IMR-90 (cell line): ENCODE measurements around the gene TEX14. TPM values are rescaled to one million over a fixed set of nuclear protein-coding genes. Genes with fewer than 3 reads are reported as not detected.

ENCODE experiments used
- ATAC-seq: fragments of 200-7000 bp; cut with Tn5 transposase; 2 replicates; pipeline ENCODE4 v1.9.1; 2020; ENCODE audit warnings: low read depth, mild to moderate bottlenecking, moderate library complexity
- BruUV-seq: library from RNA; stranded (reverse); fragments of 400-500 nt; replicated peaks from 2 replicates; lab custom pipeline; 2021; lab: Mats Ljungman, UMichigan
- CTCF ChIA-PET: fragments of 300-600 bp; formaldehyde crosslinking; extraction: SDS; loops from one replicate; lab custom pipeline; 2021; ENCODE audit warnings: antibody characterized with exemption; lab: Yijun Ruan, JAX
- POLR2A ChIA-PET: fragments of 300-600 bp; sonication (Branson Sonifier 250); formaldehyde crosslinking; loops from one replicate; lab custom pipeline; 2022; ENCODE audit warnings: antibody characterized with exemption; ENCODE audit not compliant: unreplicated experiment; lab: Charles Lee
- DNase-seq: peaks from one replicate; pipeline ENCODE4 v3.0.0; 2013
- H2AFZ ChIP-seq: replicated peaks from 2 replicates; pipeline ENCODE3; 2013; ENCODE audit warnings: low read length, mild to moderate bottlenecking; ENCODE audit not compliant: poor library complexity
- H2AK5ac ChIP-seq: 2 replicates; pipeline ENCODE4 v1.6.1; 2013; ENCODE audit warnings: low read depth, low read length, inconsistent platforms
- H2AK9ac ChIP-seq: replicated peaks from 2 replicates; pipeline ENCODE3; 2013; ENCODE audit warnings: mild to moderate bottlenecking, low read depth, low read length, moderate library complexity; ENCODE audit not compliant: poor library complexity
- H2BK120ac ChIP-seq: 2 replicates; pipeline ENCODE4 v1.6.1; 2013; ENCODE audit warnings: low read depth, low read length, inconsistent platforms
- H2BK15ac ChIP-seq: 3 replicates; pipeline ENCODE4 v1.6.1; 2013; ENCODE audit warnings: low read depth, low read length, inconsistent platforms
- H2BK20ac ChIP-seq: 2 replicates; pipeline ENCODE4 v1.6.1; 2013; ENCODE audit warnings: low read depth, mild to moderate bottlenecking, inconsistent platforms, low read length, moderate library complexity
- H2BK5ac ChIP-seq: 2 replicates; pipeline ENCODE4 v1.6.1; 2013; ENCODE audit warnings: mild to moderate bottlenecking, low read depth, low read length, inconsistent platforms; ENCODE audit not compliant: poor library complexity, severe bottlenecking
- H3K14ac ChIP-seq: replicated peaks from 2 replicates; pipeline ENCODE4 v1.6.1; 2013; ENCODE audit warnings: low read depth, low read length, inconsistent platforms
- H3K18ac ChIP-seq: 2 replicates; pipeline ENCODE4 v1.6.1; 2013; ENCODE audit warnings: low read depth, low read length, control low read depth
- H3K23ac ChIP-seq: 2 replicates; pipeline ENCODE4 v1.6.1; 2013; ENCODE audit warnings: low read depth, low read length, inconsistent platforms
- H3K27ac ChIP-seq: 2 replicates; pipeline ENCODE4 v1.5.1; 2013; ENCODE audit warnings: mild to moderate bottlenecking, control low read depth, low read length; ENCODE audit not compliant: insufficient read depth
- H3K27me3 ChIP-seq: 2 replicates; pipeline ENCODE4 v1.6.1; 2013; ENCODE audit warnings: low read length; ENCODE audit not compliant: control insufficient read depth, insufficient read depth
- H3K36me3 ChIP-seq: 2 replicates; pipeline ENCODE4 v1.6.1; 2013; ENCODE audit warnings: low read length, mixed read lengths; ENCODE audit not compliant: control insufficient read depth, insufficient read depth
- H3K4ac ChIP-seq: 2 replicates; pipeline ENCODE4 v1.6.1; 2013; ENCODE audit warnings: low read depth, low read length, inconsistent platforms
- H3K4me1 ChIP-seq: 2 replicates; pipeline ENCODE4 v1.6.1; 2013; ENCODE audit warnings: low read length, mixed read lengths; ENCODE audit not compliant: control insufficient read depth, insufficient read depth
- H3K4me2 ChIP-seq: 2 replicates; pipeline ENCODE4 v1.6.1; 2013; ENCODE audit warnings: low read depth, mild to moderate bottlenecking, control low read depth, low read length, moderate library complexity
- H3K4me3 ChIP-seq: 2 replicates; pipeline ENCODE4 v1.5.1; 2013; ENCODE audit warnings: low read depth, mild to moderate bottlenecking, control low read depth, low read length, moderate library complexity; ENCODE audit not compliant: insufficient read depth
- H3K56ac ChIP-seq: 2 replicates; pipeline ENCODE4 v1.6.1; 2013; ENCODE audit warnings: low read length, inconsistent platforms; ENCODE audit not compliant: insufficient read depth; ENCODE audit errors: extremely low read depth
- H3K79me1 ChIP-seq, 2 experiments: 2 replicates each; pipeline ENCODE4 v1.6.1; 2013; ENCODE audit warnings: low read length in 2 of 2, inconsistent platforms in 1 of 2, low read depth in 1 of 2
- H3K9ac ChIP-seq: 2 replicates; pipeline ENCODE4 v1.6.1; 2013; ENCODE audit warnings: low read depth, low read length, control low read depth
- H3K9me1 ChIP-seq: 2 replicates; pipeline ENCODE4 v1.6.1; 2013; ENCODE audit warnings: low read length, inconsistent platforms; ENCODE audit not compliant: insufficient read depth
- H3K9me3 ChIP-seq: 2 replicates; pipeline ENCODE4 v1.6.1; 2013; ENCODE audit warnings: low read length; ENCODE audit not compliant: control insufficient read depth, insufficient read depth
- H4K20me1 ChIP-seq: 2 replicates; pipeline ENCODE4 v1.6.1; 2013; ENCODE audit warnings: low read length, inconsistent platforms; ENCODE audit not compliant: insufficient read depth
- H4K5ac ChIP-seq: 2 replicates; pipeline ENCODE4 v1.6.1; 2013; ENCODE audit warnings: mild to moderate bottlenecking, low read depth, low read length, control low read depth
- H4K8ac ChIP-seq, 2 experiments: 2 replicates each; pipeline ENCODE4 v1.6.1; 2013; ENCODE audit warnings: low read depth in 2 of 2, low read length in 2 of 2, control low read depth in 1 of 2, inconsistent platforms in 1 of 2
- H4K91ac ChIP-seq: 2 replicates; pipeline ENCODE4 v1.6.1; 2013; ENCODE audit warnings: low read depth, low read length, inconsistent platforms; ENCODE audit not compliant: insufficient read depth
- BHLHE40 ChIP-seq: fragments of 150-350 bp; IDR thresholded peaks from 2 replicates; pipeline ENCODE4 v1.6.1; 2016; ENCODE audit warnings: mild to moderate bottlenecking, low read depth, low read length
- CEBPB ChIP-seq: IDR thresholded peaks from 2 replicates; pipeline ENCODE4 v1.6.1; 2012; ENCODE audit warnings: low read depth, low read length, improper control_type of control experiment
- CHD1 ChIP-seq: IDR thresholded peaks from 2 replicates; pipeline ENCODE4 v1.6.1; 2012; ENCODE audit warnings: low read depth, low read length, improper control_type of control experiment
- CTCF ChIP-seq: conservative IDR thresholded peaks from 2 replicates; pipeline ENCODE4 v1.5.1; 2012; ENCODE audit warnings: mild to moderate bottlenecking, low read depth, low read length, improper control_type of control experiment
- ELK1 ChIP-seq: fragments of 150-350 bp; IDR thresholded peaks from 2 replicates; pipeline ENCODE4 v1.6.1; 2016; ENCODE audit warnings: low read depth, mild to moderate bottlenecking, low read length, moderate library complexity, borderline replicate concordance
- FOS ChIP-seq: fragments of 150-350 bp; IDR thresholded peaks from 2 replicates; pipeline ENCODE4 v1.6.1; 2016; ENCODE audit warnings: low read depth, low read length
- MAFK ChIP-seq: IDR thresholded peaks from 2 replicates; pipeline ENCODE4 v1.6.1; 2012; ENCODE audit warnings: low read depth, low read length, improper control_type of control experiment
- MAZ ChIP-seq: IDR thresholded peaks from 2 replicates; pipeline ENCODE4 v1.6.1; 2012; ENCODE audit warnings: low read depth, mild to moderate bottlenecking, low read length, improper control_type of control experiment, moderate library complexity, borderline replicate concordance
- NFE2L2 ChIP-seq: fragments of 150-350 bp; IDR thresholded peaks from 2 replicates; pipeline ENCODE4 v1.6.1; 2016; ENCODE audit warnings: low read depth, mild to moderate bottlenecking, low read length
- POLR2A ChIP-seq: IDR thresholded peaks from 2 replicates; pipeline ENCODE4 v1.6.1; 2012; ENCODE audit warnings: mild to moderate bottlenecking, low read depth, low read length
- RAD21 ChIP-seq: IDR thresholded peaks from 2 replicates; pipeline ENCODE4 v1.6.1; 2012; ENCODE audit warnings: low read length, improper control_type of control experiment
- RFX5 ChIP-seq: IDR thresholded peaks from 2 replicates; pipeline ENCODE4 v1.8.0; 2012; ENCODE audit warnings: low read depth, mild to moderate bottlenecking, low read length, moderate library complexity
- SMC3 ChIP-seq: fragments of 150-350 bp; IDR thresholded peaks from 2 replicates; pipeline ENCODE4 v1.6.1; 2016; ENCODE audit warnings: low read depth, mild to moderate bottlenecking, antibody characterized with exemption, low read length, moderate library complexity
- USF2 ChIP-seq: fragments of 150-350 bp; IDR thresholded peaks from 2 replicates; pipeline ENCODE4 v1.6.1; 2017; ENCODE audit warnings: mild to moderate bottlenecking, antibody characterized with exemption, low read length, low read depth
- WGBS, 2 experiments: methylation state at CpG; one replicate each; pipeline versions ENCODE4 v1.1.5 to v1.1.7; 2013; ENCODE audit warnings: missing lambda C conversion rate in 2 of 2; ENCODE audit not compliant: insufficient read length in 1 of 2; ENCODE audit errors: extremely low coverage in 2 of 2; 5-methylcytosine and 5-hydroxymethylcytosine counted together
- dilution Hi-C: fragments of 300-500 bp; cut with HindIII; formaldehyde crosslinking; loops from one replicate; pipeline ENCODE4 v1.14.3; 2018; ENCODE audit warnings: low sequenced_read_pairs; ENCODE audit not compliant: unreplicated experiment
- in situ Hi-C: fragments of 300-500 bp; cut with MboI; formaldehyde crosslinking; loops from 3 replicates; pipeline ENCODE4 v1.14.3; 2019; ENCODE audit warnings: low sequenced_read_pairs, inconsistent platforms, mixed read lengths
- intact Hi-C: fragments of 100-400 bp; cut with micrococcal nuclease; formaldehyde crosslinking; loops from 2 replicates; pipeline ENCODE4 v1.10.0; 2022
- polyA plus RNA-seq, 3 experiments: library from polyadenylated mRNA; depleted of rRNA; stranded (reverse); fragments of >200 nt; gene quantifications; 2 replicates each; pipeline ENCODE4 v1.2.3, GENCODE V29; 2012; ENCODE audit warnings: low replicate concordance in 1 of 3
- total RNA-seq: library from RNA; depleted of rRNA; stranded (reverse); fragments of >200 nt; gene quantifications from 2 replicates; pipeline ENCODE4 v1.2.3, GENCODE V29; 2012

TEX14 gene
- total and polyA plus RNA-seq, 2 of the 4 experiments (the other 2 are of a cell fraction): not detected

- Histone ChIP-seq H3K27ac (no peak overlapping the region), H3K36me3 (no peaks in the 10 kb centered on the region), H3K79me1 (no peaks in the 10 kb centered on the region), H2BK15ac (no peak overlapping the region), H2AK9ac (no peak overlapping the region), H3K9me3 (no peaks in the 10 kb centered on the region), H3K27me3 (peaks cover 16% of the 10 kb centered on the region), H3K18ac (no peak overlapping the region), H3K4ac (no peak overlapping the region), H3K56ac (no peak overlapping the region), H4K8ac (no peak overlapping the region), H3K23ac (no peak overlapping the region), H3K4me3 (no peak overlapping the region), H3K4me2 (no peak overlapping the region), H2BK5ac (no peak overlapping the region), H2AK5ac (no peak overlapping the region), H3K14ac (no peak overlapping the region), H2BK120ac (no peak overlapping the region), H4K5ac (no peak overlapping the region), H2AFZ (no peak overlapping the region), H4K20me1 (no peaks in the 10 kb centered on the region), H4K91ac (no peak overlapping the region), H3K4me1 (no peaks in the 10 kb centered on the region), H3K9me1 (no peaks in the 10 kb centered on the region), H2BK20ac (no peak overlapping the region), H3K9ac (no peak overlapping the region)
- in situ Hi-C loops: loop anchor here (10.0 kb wide), 1 partner anchor 424 kb away; no protein-coding TSS in a partner anchor
- no peak for TF ChIP-seq CTCF
- TF ChIP-seq ELK1: no peak
- TF ChIP-seq RFX5: no peak
- no peak for TF ChIP-seq CHD1
- TF ChIP-seq USF2: no peak
- TF ChIP-seq BHLHE40: no peak
- no peak for TF ChIP-seq MAFK
- no peak for TF ChIP-seq SMC3
- TF ChIP-seq CEBPB: no peak
- no peak for TF ChIP-seq NFE2L2
- no peak for TF ChIP-seq RAD21
- TF ChIP-seq POLR2A: no peak
- TF ChIP-seq MAZ: no peak
- TF ChIP-seq FOS: no peak
- no TSS peak for BruUV-seq
- dilution Hi-C loops: no loop called here
- ChIA-PET POLR2A (no interaction called here), CTCF (no interaction called here)
- DNase-seq (no peak), ATAC-seq (no peak)
- WGBS, 2 experiments: no CpG with 5 or more reads among the region's 2 CpGs
- intact Hi-C loops: no loop called here
These were observed 111.2 kb downstream of the TEX14 start for GRCh38 chr17:58580671-58581070.
